Caco-2 (cell line): ENCODE data around the gene TTLL5. TPM values are rescaled to one million over a fixed set of nuclear protein-coding genes. Genes with fewer than 3 reads are reported as not detected.

Experiments used
- BruUV-seq: library from RNA; stranded (reverse); fragments of 400-500 nt; replicated peaks from 2 replicates; lab custom pipeline; 2021; lab: Mats Ljungman, UMichigan
- CTCF ChIA-PET: fragments of 300-600 bp; sonication (Branson Sonifier 250); formaldehyde crosslinking; loops from one replicate; lab custom pipeline; 2022; ENCODE audit warnings: antibody characterized with exemption; lab: Charles Lee
- POLR2A ChIA-PET: fragments of 300-600 bp; sonication (Branson Sonifier 250); formaldehyde crosslinking; loops from one replicate; lab custom pipeline; 2022; ENCODE audit warnings: antibody characterized with exemption; lab: Charles Lee
- DNase-seq, 2 experiments: peaks; one replicate each; pipeline versions ENCODE4 v3.0.0 to v3.0.0-alpha.2; 2020 to 2022
- H3K27me3 ChIP-seq: replicated peaks from 2 replicates; pipeline ENCODE4 v1.6.0; 2011; ENCODE audit warnings: low read length; ENCODE audit not compliant: control insufficient read depth, insufficient read depth
- H3K36me3 ChIP-seq: 2 replicates; pipeline ENCODE4 v1.5.1; 2011; ENCODE audit warnings: low read length; ENCODE audit not compliant: control insufficient read depth, insufficient read depth
- H3K4me1 ChIP-seq: fragments of 250-450 bp; sonication (Bioruptor Pico); 2 replicates; pipeline ENCODE4 v1.5.1; 2020; ENCODE audit warnings: mild to moderate bottlenecking
- H3K4me3 ChIP-seq: 2 replicates; pipeline ENCODE4 v1.5.1; 2011; ENCODE audit warnings: low read depth, mild to moderate bottlenecking, control low read depth, low read length
- H3K9me3 ChIP-seq: fragments of 250-450 bp; sonication (Bioruptor Pico); 2 replicates; pipeline ENCODE4 v1.5.1; 2020; ENCODE audit warnings: mild to moderate bottlenecking, moderate library complexity
- H3K27ac Mint-ChIP-seq: one replicate; pipeline ENCODE4 v1.8.0; 2022; ENCODE audit warnings: mixed read lengths; ENCODE audit not compliant: unreplicated experiment
- H3K27me3 Mint-ChIP-seq: one replicate; pipeline ENCODE4 v1.8.0; 2022; ENCODE audit warnings: mixed read lengths; ENCODE audit not compliant: insufficient read depth, unreplicated experiment
- H3K36me3 Mint-ChIP-seq: one replicate; pipeline ENCODE4 v1.8.0; 2022; ENCODE audit warnings: mild to moderate bottlenecking, mixed read lengths; ENCODE audit not compliant: insufficient read depth, unreplicated experiment
- H3K4me1 Mint-ChIP-seq: one replicate; pipeline ENCODE4 v1.8.0; 2022; ENCODE audit warnings: low read depth, mixed read lengths; ENCODE audit not compliant: unreplicated experiment
- H3K4me3 Mint-ChIP-seq: one replicate; pipeline ENCODE4 v1.8.0; 2022; ENCODE audit warnings: mild to moderate bottlenecking, moderate library complexity, mixed read lengths; ENCODE audit not compliant: unreplicated experiment
- H3K9me3 Mint-ChIP-seq: one replicate; pipeline ENCODE4 v1.8.0; 2022; ENCODE audit warnings: mixed read lengths; ENCODE audit not compliant: unreplicated experiment
- intact Hi-C: fragments of 100-400 bp; cut with micrococcal nuclease; formaldehyde crosslinking; loops from one replicate; pipeline ENCODE4 v1.10.0; 2022; ENCODE audit not compliant: unreplicated experiment
- total RNA-seq: library from RNA; stranded (reverse); gene quantifications from 2 replicates; pipeline ENCODE4 v1.2.3, GENCODE V29; 2022
- TF ChIP-seq, protein P1 (sequence below), 2 experiments: fragments of 200-600 bp in 1 of 2; IDR thresholded peaks; 1 replicate in 1 of 2; 2 replicates in 1 of 2; pipeline versions ENCODE4 v1.5.1 to v1.8.0; 2011 to 2022; ENCODE audit warnings: antibody characterized with exemption in 1 of 2, control low read depth in 1 of 2, inconsistent platforms in 1 of 2, low read depth in 1 of 2, low read length in 1 of 2, mild to moderate bottlenecking in 1 of 2, moderate library complexity in 1 of 2; ENCODE audit not compliant: insufficient read depth in 1 of 2, severe bottlenecking in 1 of 2, unreplicated experiment in 1 of 2

The TTLL5 gene
- total RNA-seq, 1 experiment from 2014 or later = 38.2 TPM

- no peaks in the 10 kb centered on the region for H3K27me3 Mint-ChIP-seq
- ChIA-PET POLR2A (no interaction called here), CTCF (interaction anchor here (0.6 to 5.4 kb wide), 8 partner anchors 26 to 274 kb away, joined by 3 to 85 read pairs (median 4); partner anchors contain the start of genes FLVCR2, IFT43 and TGFB3)
- peak; percentile 48 to 62 for DNase-seq
- H3K36me3 Mint-ChIP-seq = peaks cover 13% of the 10 kb centered on the region
- TSS peak; percentile 77 for BruUV-seq
- H3K4me1 Mint-ChIP-seq = peaks cover 24% of the 10 kb centered on the region
- Histone ChIP-seq H3K36me3 (no peaks in the 10 kb centered on the region), H3K4me3 (no peak overlapping the region), H3K9me3 (no peaks in the 10 kb centered on the region), H3K27me3 (no peaks in the 10 kb centered on the region), H3K4me1 (peaks cover 21% of the 10 kb centered on the region)
- TF ChIP-seq, protein P1, sequence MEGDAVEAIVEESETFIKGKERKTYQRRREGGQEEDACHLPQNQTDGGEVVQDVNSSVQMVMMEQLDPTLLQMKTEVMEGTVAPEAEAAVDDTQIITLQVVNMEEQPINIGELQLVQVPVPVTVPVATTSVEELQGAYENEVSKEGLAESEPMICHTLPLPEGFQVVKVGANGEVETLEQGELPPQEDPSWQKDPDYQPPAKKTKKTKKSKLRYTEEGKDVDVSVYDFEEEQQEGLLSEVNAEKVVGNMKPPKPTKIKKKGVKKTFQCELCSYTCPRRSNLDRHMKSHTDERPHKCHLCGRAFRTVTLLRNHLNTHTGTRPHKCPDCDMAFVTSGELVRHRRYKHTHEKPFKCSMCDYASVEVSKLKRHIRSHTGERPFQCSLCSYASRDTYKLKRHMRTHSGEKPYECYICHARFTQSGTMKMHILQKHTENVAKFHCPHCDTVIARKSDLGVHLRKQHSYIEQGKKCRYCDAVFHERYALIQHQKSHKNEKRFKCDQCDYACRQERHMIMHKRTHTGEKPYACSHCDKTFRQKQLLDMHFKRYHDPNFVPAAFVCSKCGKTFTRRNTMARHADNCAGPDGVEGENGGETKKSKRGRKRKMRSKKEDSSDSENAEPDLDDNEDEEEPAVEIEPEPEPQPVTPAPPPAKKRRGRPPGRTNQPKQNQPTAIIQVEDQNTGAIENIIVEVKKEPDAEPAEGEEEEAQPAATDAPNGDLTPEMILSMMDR (IDR thresholded peaks at IDR 0.05; ENCODE audit: insufficient read depth in 1 of 2, low read depth in 1 of 2, low read length in 1 of 2, severe bottlenecking in 1 of 2, unreplicated experiment in 1 of 2) = peak; percentile 58 to 84
- no peaks in the 10 kb centered on the region for H3K9me3 Mint-ChIP-seq
- H3K4me3 Mint-ChIP-seq = peak overlapping the region; percentile 43
- H3K27ac Mint-ChIP-seq = peak overlapping the region; percentile 72
- intact Hi-C loops = loop anchor here (1.0 to 5.0 kb wide), 3 partner anchors 120 to 271 kb away; no protein-coding TSS in a partner anchor
Observed at GRCh38 chr14:75711105-75711795, 50.2 kb downstream of the TTLL5 start.

- Histone ChIP-seq H3K27me3 (no peaks in the 10 kb centered on the region), H3K4me3 (no peak overlapping the region), H3K4me1 (peaks cover 21% of the 10 kb centered on the region), H3K9me3 (no peaks in the 10 kb centered on the region), H3K36me3 (no peaks in the 10 kb centered on the region)
- TF ChIP-seq, protein P1 (IDR thresholded peaks at IDR 0.05; ENCODE audit: insufficient read depth in 1 of 2, low read depth in 1 of 2, low read length in 1 of 2, severe bottlenecking in 1 of 2, unreplicated experiment in 1 of 2) = no peak
- Mint-ChIP-seq H3K9me3 (no peaks in the 10 kb centered on the region), H3K4me3 (peak overlapping the region; percentile 43), H3K27ac (peak overlapping the region; percentile 72), H3K4me1 (peaks cover 24% of the 10 kb centered on the region), H3K27me3 (no peaks in the 10 kb centered on the region), H3K36me3 (peaks cover 13% of the 10 kb centered on the region)
- no TSS peak for BruUV-seq
- peak; percentile 60 to 71 for DNase-seq
- ChIA-PET POLR2A (interaction anchor here (0.5 kb wide), 1 partner anchor 203 kb away, joined by 4 read pairs; no protein-coding TSS in a partner anchor), CTCF (interaction anchor here (0.8 to 5.4 kb wide), 6 partner anchors 25 to 273 kb away, joined by 3 to 85 read pairs (median 8); partner anchors contain the start of genes IFT43 and TGFB3)
- intact Hi-C loops = loop anchor here (1.0 to 5.0 kb wide), 3 partner anchors 119 to 270 kb away; no protein-coding TSS in a partner anchor
Observed at GRCh38 chr14:75711796-75712211, 50.8 kb downstream of the TTLL5 start.

DNA sequence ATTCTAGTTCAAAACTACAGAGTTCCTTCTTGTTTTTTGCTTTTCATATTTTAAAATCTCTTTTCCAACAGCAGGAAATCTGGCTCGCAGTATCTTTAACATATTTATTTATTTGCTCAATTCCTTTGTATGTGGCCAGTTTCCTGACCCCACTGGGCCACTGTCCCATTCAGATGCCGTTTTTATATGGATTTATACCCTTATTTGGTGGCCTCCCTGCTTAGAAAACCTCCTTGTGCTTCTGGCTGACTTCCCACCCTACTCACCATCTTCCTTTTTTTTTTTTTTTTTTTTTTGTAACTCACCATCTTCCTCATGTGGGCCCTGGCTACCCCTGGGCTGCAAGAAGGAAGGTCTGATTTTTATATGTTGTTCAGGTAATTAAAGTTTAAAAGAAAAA is 53.9 kb downstream of the TTLL5 start:
- no peaks in the 10 kb centered on the region for H3K27me3 Mint-ChIP-seq
- no peak overlapping the region for H3K4me3 ChIP-seq
- H3K36me3 ChIP-seq = peaks cover 2% of the 10 kb centered on the region; the same call in 1 of the 2 replicates
- no peak overlapping the region for H3K4me3 Mint-ChIP-seq
- peaks cover 21% of the 10 kb centered on the region for H3K4me1 ChIP-seq
- H3K36me3 Mint-ChIP-seq = peaks cover 7% of the 10 kb centered on the region
- H3K9me3 ChIP-seq = no peaks in the 10 kb centered on the region
- H3K27ac Mint-ChIP-seq = no peak overlapping the region
- H3K27me3 ChIP-seq = no peaks in the 10 kb centered on the region
- H3K9me3 Mint-ChIP-seq = no peaks in the 10 kb centered on the region
- no TSS peak for BruUV-seq
- TF ChIP-seq, protein P1 (IDR thresholded peaks at IDR 0.05; ENCODE audit: insufficient read depth in 1 of 2, low read depth in 1 of 2, low read length in 1 of 2, severe bottlenecking in 1 of 2, unreplicated experiment in 1 of 2) = no peak
- DNase-seq = no peak
- H3K4me1 Mint-ChIP-seq = peaks cover 24% of the 10 kb centered on the region
- POLR2A ChIA-PET = no interaction called here
- CTCF ChIA-PET = interaction anchor here (1.0 kb wide), 1 partner anchor 265 kb away, joined by 3 read pairs; no protein-coding TSS in a partner anchor
- intact Hi-C loops = loop anchor here (5.0 kb wide), 1 partner anchor 147 kb away; no protein-coding TSS in a partner anchor
